Endometrial microvascular endothelial cells (primary cell): ENCODE results near the gene CATSPER1. TPM values are rescaled to one million over a fixed set of nuclear protein-coding genes. Genes with fewer than 3 reads are reported as not detected.
"Not testable (repeated sequence)": the region's sequence is repeated elsewhere in the genome, so short reads cannot be mapped to it uniquely, and the experiment has no call there.

Experiments used
- in situ Hi-C: cut with HindIII; loops from 2 replicates; pipeline ENCODE4 v1.10.0; 2017; ENCODE audit warnings: low sequenced_read_pairs, low pct_unique_long_range_greater_than_20kb; ENCODE audit errors: inconsistent ontology term
- total RNA-seq: library from RNA; depleted of rRNA; stranded (reverse); fragments of >200 nt; gene quantifications from one replicate; pipeline ENCODE4 v1.2.3, GENCODE V29; 2015; ENCODE audit errors: inconsistent ontology term

The CATSPER1 gene
- total RNA-seq, 1 donor from 2014 or later: under 0.01 TPM

GRCh38 chr11:66032957-66033735 lies 6.9 kb upstream of the CATSPER1 start:
- in situ Hi-C loops: no loop called here

GRCh38 chr11:66023186-66023440 lies 3.2 kb downstream of the CATSPER1 start:
- in situ Hi-C loops: not testable (repeated sequence)

- in situ Hi-C loops: no loop called here
Observed at GRCh38 chr11:66022401-66023185, 3.7 kb downstream of the CATSPER1 start.

- in situ Hi-C loops: no loop called here
Observed at GRCh38 chr11:66020618-66021357, 5.5 kb downstream of the CATSPER1 start.

- in situ Hi-C loops: no loop called here
Observed at GRCh38 chr11:66020212-66020611, 6.1 kb downstream of the CATSPER1 start.

GRCh38 chr11:66017321-66017720 lies 9.0 kb downstream of the CATSPER1 start:
- in situ Hi-C loops: no loop called here

GRCh38 chr11:66016793-66017177 lies 9.5 kb downstream of the CATSPER1 start:
- in situ Hi-C loops: no loop called here

GRCh38 chr11:66015936-66016792 lies 10.1 kb downstream of the CATSPER1 start:
- in situ Hi-C loops: no loop called here

- in situ Hi-C loops: no loop called here
Observed at GRCh38 chr11:66015454-66015881, 10.8 kb downstream of the CATSPER1 start.

- in situ Hi-C loops: no loop called here
Observed at GRCh38 chr11:66014804-66015453, 11.3 kb downstream of the CATSPER1 start.

- in situ Hi-C loops: no loop called here
Observed at GRCh38 chr11:66013762-66014100, 12.5 kb downstream of the CATSPER1 start.

GRCh38 chr11:66012946-66013761 lies 13.1 kb downstream of the CATSPER1 start:
- in situ Hi-C loops: no loop called here

GRCh38 chr11:66012371-66012945 lies 13.8 kb downstream of the CATSPER1 start:
- in situ Hi-C loops: no loop called here

- in situ Hi-C loops: no loop called here
Observed at GRCh38 chr11:66011785-66012303, 14.4 kb downstream of the CATSPER1 start, which contains the start of gene CST6. Gene CST6, plus strand, starts transcription at chr11:66012008. Its CDS starts 37 bp downstream, at chr11:66012045.

- in situ Hi-C loops: no loop called here
Observed at GRCh38 chr11:66011239-66011784, 15.0 kb downstream of the CATSPER1 start.

GRCh38 chr11:66010036-66010435 lies 16.2 kb downstream of the CATSPER1 start:
- in situ Hi-C loops: not testable (repeated sequence)
